ENCODE data around the gene MAP7D1.

DNA sequence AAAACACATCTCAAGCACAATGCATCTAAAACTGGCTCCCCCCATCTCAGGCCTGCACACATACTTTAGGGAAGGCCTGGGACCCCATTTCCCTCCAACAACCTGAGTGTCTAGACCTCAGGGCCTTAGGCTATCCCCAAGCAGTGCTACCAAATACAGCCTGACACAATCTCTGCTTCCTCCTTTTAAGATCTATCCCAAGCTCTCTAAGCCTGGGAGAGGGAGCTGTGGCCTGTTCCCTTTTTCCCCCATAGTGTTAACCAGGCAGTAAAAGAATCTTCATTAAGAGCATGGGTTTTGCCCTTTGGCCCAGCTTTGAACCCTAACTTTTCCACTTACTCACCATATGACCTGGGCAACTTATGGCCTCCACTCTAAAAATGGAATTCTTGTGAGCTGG, 20.2 kb upstream of the MAP7D1 start:
- TF ChIP-seq, protein P1, sequence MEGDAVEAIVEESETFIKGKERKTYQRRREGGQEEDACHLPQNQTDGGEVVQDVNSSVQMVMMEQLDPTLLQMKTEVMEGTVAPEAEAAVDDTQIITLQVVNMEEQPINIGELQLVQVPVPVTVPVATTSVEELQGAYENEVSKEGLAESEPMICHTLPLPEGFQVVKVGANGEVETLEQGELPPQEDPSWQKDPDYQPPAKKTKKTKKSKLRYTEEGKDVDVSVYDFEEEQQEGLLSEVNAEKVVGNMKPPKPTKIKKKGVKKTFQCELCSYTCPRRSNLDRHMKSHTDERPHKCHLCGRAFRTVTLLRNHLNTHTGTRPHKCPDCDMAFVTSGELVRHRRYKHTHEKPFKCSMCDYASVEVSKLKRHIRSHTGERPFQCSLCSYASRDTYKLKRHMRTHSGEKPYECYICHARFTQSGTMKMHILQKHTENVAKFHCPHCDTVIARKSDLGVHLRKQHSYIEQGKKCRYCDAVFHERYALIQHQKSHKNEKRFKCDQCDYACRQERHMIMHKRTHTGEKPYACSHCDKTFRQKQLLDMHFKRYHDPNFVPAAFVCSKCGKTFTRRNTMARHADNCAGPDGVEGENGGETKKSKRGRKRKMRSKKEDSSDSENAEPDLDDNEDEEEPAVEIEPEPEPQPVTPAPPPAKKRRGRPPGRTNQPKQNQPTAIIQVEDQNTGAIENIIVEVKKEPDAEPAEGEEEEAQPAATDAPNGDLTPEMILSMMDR (IDR thresholded peaks at IDR 0.05; ENCODE audit: low read depth, low read length), result no peak
- TF ChIP-seq EZH2phosphoT487 (IDR thresholded peaks at IDR 0.05; ENCODE audit: low read depth), result no peak

Measured in OCI-LY3 (cell line).